ENCODE measurements around the gene ZNF426.

The ZNF426 gene

GRCh38 chr19:9498183-9498902 lies 40.1 kb downstream of the ZNF426 start, which contains the start of gene ZNF560:
Gene ZNF560 (minus strand): TSS chr19:9498616. CDS start chr19:9475313, 23,303 bp downstream.
- H3K4me1 ChIP-seq (ENCODE audit: control insufficient read depth, insufficient read depth, low read length, poor library complexity, severe bottlenecking): no peaks in the 10 kb centered on the region
- no peak within 1 kb of the TSS for H3K27ac ChIP-seq (ENCODE audit: insufficient read depth, low read length, poor library complexity, severe bottlenecking)
- H3K27me3 ChIP-seq (replicated peaks; ENCODE audit: control insufficient read depth, insufficient read depth, low read length, poor library complexity, severe bottlenecking): no peaks in the 10 kb centered on the region
- DNase-seq: no peak
- H3K9me3 ChIP-seq (ENCODE audit: control insufficient read depth, low read length): peaks cover 17% of the 10 kb centered on the region
- no peak within 1 kb of the TSS for H3K4me3 ChIP-seq (ENCODE audit: insufficient read depth, low read depth, low read length, poor library complexity, severe bottlenecking)
- no peaks in the 10 kb centered on the region for H3K36me3 ChIP-seq (ENCODE audit: control insufficient read depth, insufficient read depth, low read length)

GRCh38 chr19:9494096-9494495 lies 44.3 kb downstream of the ZNF426 start:
- no peaks in the 10 kb centered on the region for H3K27me3 ChIP-seq (replicated peaks; ENCODE audit: control insufficient read depth, insufficient read depth, low read length, poor library complexity, severe bottlenecking)
- no peak overlapping the region for H3K27ac ChIP-seq (ENCODE audit: insufficient read depth, low read length, poor library complexity, severe bottlenecking)
- no peak overlapping the region for H3K4me3 ChIP-seq (ENCODE audit: insufficient read depth, low read depth, low read length, poor library complexity, severe bottlenecking)
- H3K4me1 ChIP-seq (ENCODE audit: control insufficient read depth, insufficient read depth, low read length, poor library complexity, severe bottlenecking): no peaks in the 10 kb centered on the region
- H3K9me3 ChIP-seq (ENCODE audit: control insufficient read depth, low read length): peaks cover 10% of the 10 kb centered on the region
- no peaks in the 10 kb centered on the region for H3K36me3 ChIP-seq (ENCODE audit: control insufficient read depth, insufficient read depth, low read length)
- no peak for DNase-seq

DNA sequence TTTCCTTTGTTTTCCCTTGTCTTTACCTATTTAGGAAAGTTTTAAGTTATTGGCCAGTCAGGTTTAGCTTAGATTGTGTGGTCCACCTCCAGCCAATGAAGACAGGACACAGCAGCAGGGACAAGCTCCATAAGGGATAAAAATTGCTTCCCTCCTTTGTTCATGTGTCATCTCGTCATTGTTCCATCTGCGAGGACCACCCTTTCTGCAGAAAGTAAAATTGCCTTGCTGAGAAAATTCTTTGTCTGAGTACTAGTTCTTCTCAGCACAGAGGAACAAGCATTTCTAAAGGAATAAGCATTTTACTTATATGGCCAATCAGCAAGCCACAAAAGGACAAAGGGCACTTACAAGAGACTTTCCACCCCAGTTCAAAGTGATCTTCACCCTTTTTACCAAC lies 51.4 kb downstream of the ZNF426 start:
- Histone ChIP-seq H3K36me3 (ENCODE audit: control insufficient read depth, insufficient read depth, low read length) (no peaks in the 10 kb centered on the region), H3K4me3 (ENCODE audit: insufficient read depth, low read depth, low read length, poor library complexity, severe bottlenecking) (no peak overlapping the region), H3K27ac (ENCODE audit: insufficient read depth, low read length, poor library complexity, severe bottlenecking) (no peak overlapping the region), H3K9me3 (ENCODE audit: control insufficient read depth, low read length) (peaks cover 27% of the 10 kb centered on the region), H3K27me3 (replicated peaks; ENCODE audit: control insufficient read depth, insufficient read depth, low read length, poor library complexity, severe bottlenecking) (no peaks in the 10 kb centered on the region), H3K4me1 (ENCODE audit: control insufficient read depth, insufficient read depth, low read length, poor library complexity, severe bottlenecking) (no peaks in the 10 kb centered on the region)
- DNase-seq: no peak

DNA sequence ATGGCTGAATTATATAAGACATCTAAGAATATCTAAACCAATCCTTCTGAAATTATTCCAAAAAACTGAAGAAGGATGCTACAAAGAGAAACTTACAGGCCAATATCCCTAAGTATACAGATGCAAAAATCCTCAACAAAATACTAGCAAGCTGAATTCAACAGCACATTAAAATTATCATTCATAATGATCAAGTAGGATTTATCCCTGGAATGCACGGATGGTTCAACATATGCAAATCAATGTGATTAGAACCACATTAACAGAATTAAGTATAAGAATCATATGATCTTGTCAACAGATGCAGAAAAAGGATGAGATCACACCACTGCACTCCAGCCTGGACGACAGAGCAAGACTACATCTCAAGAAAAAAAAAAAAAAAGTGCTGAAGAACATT lies 53.3 kb downstream of the ZNF426 start:
- no peaks in the 10 kb centered on the region for H3K27me3 ChIP-seq (replicated peaks; ENCODE audit: control insufficient read depth, insufficient read depth, low read length, poor library complexity, severe bottlenecking)
- no peaks in the 10 kb centered on the region for H3K36me3 ChIP-seq (ENCODE audit: control insufficient read depth, insufficient read depth, low read length)
- no peak overlapping the region for H3K27ac ChIP-seq (ENCODE audit: insufficient read depth, low read length, poor library complexity, severe bottlenecking)
- H3K4me1 ChIP-seq (ENCODE audit: control insufficient read depth, insufficient read depth, low read length, poor library complexity, severe bottlenecking): no peaks in the 10 kb centered on the region
- H3K9me3 ChIP-seq (ENCODE audit: control insufficient read depth, low read length): peaks cover 27% of the 10 kb centered on the region
- no peak for DNase-seq
- no peak overlapping the region for H3K4me3 ChIP-seq (ENCODE audit: insufficient read depth, low read depth, low read length, poor library complexity, severe bottlenecking)

DNA sequence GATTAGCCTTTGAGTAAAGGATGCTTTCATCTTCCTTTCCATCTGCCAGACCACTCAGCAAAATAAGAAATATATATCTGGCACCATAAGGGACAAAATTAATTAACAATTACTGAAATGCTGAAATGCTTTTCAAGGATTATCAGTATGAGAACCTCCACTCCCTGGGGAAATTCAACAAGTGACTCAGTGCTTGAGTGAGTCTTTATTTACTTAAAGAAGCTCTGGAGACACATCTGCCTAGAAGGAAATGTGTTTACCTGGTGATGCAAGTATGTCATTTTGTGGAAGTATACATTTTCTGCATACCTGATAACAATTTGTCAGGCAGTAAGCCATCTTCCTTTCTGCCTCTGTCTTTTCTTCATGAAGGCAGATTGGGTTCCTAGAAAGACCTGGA lies 63.5 kb downstream of the ZNF426 start:
- Histone ChIP-seq H3K27ac (ENCODE audit: insufficient read depth, low read length, poor library complexity, severe bottlenecking) (no peak overlapping the region), H3K4me3 (ENCODE audit: insufficient read depth, low read depth, low read length, poor library complexity, severe bottlenecking) (no peak overlapping the region), H3K4me1 (ENCODE audit: control insufficient read depth, insufficient read depth, low read length, poor library complexity, severe bottlenecking) (no peaks in the 10 kb centered on the region), H3K9me3 (ENCODE audit: control insufficient read depth, low read length) (peaks cover 3% of the 10 kb centered on the region), H3K27me3 (replicated peaks; ENCODE audit: control insufficient read depth, insufficient read depth, low read length, poor library complexity, severe bottlenecking) (no peaks in the 10 kb centered on the region), H3K36me3 (ENCODE audit: control insufficient read depth, insufficient read depth, low read length) (no peaks in the 10 kb centered on the region)
- DNase-seq: no peak
